GM13977 (cell line): ENCODE measurements around the gene AGBL1.

Experiments used
- DNase-seq: peaks from one replicate; pipeline ENCODE4 v3.0.0; 2012; ENCODE audit warnings: low spot score
- in situ Hi-C: fragments of 300-500 bp; cut with MboI; formaldehyde crosslinking; loops from one replicate; pipeline ENCODE4 v1.12.0; 2022; ENCODE audit warnings: low sequenced_read_pairs, low pct_unique_long_range_greater_than_20kb, mixed read lengths, inconsistent platforms; ENCODE audit not compliant: unreplicated experiment
- TF ChIP-seq, protein P1 (sequence below): IDR thresholded peaks from 2 replicates; pipeline ENCODE4 v1.5.1; 2012; ENCODE audit warnings: mild to moderate bottlenecking, control low read depth; ENCODE audit not compliant: insufficient read depth; ENCODE audit errors: extremely low read depth, missing control alignments

Gene AGBL1

DNA sequence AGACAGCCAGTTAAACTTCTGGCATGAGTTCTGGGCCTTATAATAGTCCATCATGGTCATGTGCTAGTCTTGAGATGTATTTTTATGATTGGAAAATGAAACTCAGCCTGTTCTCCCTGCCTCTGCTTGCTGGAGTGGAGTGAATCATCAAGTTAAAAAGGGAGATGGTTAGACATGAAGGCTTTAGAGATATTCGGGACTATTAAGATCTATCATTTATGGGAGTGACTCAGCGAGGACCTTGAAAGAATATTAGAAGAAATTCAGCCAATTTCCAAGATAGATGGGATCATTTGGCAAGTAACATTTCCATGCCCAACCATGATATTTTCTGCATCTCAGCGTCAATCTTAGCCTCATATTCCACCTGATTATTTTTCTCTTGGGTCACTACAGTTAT is 79.8 kb downstream of the AGBL1 start:
- no peak for DNase-seq
- TF ChIP-seq, protein P1, sequence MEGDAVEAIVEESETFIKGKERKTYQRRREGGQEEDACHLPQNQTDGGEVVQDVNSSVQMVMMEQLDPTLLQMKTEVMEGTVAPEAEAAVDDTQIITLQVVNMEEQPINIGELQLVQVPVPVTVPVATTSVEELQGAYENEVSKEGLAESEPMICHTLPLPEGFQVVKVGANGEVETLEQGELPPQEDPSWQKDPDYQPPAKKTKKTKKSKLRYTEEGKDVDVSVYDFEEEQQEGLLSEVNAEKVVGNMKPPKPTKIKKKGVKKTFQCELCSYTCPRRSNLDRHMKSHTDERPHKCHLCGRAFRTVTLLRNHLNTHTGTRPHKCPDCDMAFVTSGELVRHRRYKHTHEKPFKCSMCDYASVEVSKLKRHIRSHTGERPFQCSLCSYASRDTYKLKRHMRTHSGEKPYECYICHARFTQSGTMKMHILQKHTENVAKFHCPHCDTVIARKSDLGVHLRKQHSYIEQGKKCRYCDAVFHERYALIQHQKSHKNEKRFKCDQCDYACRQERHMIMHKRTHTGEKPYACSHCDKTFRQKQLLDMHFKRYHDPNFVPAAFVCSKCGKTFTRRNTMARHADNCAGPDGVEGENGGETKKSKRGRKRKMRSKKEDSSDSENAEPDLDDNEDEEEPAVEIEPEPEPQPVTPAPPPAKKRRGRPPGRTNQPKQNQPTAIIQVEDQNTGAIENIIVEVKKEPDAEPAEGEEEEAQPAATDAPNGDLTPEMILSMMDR = no peak
- in situ Hi-C loops = no loop called here

DNA sequence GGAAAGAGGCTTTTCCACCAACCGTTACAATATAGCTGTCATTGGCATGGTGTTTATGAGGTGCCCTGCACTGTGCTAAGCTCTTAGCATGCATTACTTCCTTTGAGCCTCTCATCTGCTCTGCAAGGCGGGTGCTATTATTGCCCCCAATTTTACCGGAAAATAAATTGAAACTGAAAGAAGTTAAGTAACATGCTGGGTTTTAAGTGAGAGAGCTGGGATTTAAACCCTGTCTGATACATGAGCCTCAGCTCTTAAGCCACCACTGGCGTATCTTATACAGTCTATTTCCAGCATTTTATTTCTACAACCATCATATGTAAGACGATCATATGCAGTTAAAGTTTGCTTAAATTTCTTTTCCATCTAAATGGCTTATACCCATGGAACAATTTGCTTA is 81.6 kb downstream of the AGBL1 start:
- in situ Hi-C loops = no loop called here
- TF ChIP-seq, protein P1 = no peak
- DNase-seq = no peak

DNA sequence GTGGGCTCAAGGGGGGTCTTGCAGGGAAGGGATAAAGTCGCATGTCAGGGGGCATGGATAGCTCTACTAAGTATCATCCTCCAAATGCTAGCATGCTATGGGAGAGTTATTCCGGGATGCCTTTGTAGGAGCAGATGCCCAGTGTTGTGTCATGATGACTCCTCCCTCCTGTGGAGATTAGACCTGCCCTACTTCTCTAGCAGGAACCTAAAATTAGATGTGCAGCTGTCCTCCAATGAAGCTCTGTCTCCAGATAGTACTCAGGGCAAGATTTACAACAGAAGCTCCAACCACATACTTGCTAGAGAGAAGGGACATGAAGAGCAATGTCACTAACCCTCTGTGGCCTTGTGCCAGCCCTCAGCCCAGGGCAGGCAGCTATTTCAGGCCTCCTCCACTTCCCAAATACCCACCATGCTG is 82.5 kb downstream of the AGBL1 start:
- in situ Hi-C loops = no loop called here
- TF ChIP-seq, protein P1 = no peak
- no peak for DNase-seq

DNA sequence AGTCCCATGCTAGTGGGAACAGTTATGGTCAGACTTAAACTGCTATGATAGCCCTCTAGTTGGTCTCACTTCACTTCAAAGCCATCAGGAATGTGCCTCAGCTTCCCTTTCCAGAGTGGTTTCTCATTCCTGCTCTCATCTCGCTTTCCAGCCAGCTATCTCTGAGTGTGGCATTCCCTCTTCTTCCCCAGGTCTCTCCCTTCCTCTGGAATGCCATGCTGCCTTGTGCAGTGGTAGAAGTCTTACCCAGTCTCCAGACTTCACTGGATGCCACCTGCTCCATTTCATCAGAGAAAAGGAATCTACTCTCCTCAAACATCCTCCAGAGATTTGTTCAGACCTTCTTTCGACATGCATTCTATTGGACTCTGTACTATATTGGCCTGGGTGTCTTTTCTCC is 83.0 kb downstream of the AGBL1 start:
- TF ChIP-seq, protein P1 = no peak
- in situ Hi-C loops = no loop called here
- no peak for DNase-seq

DNA sequence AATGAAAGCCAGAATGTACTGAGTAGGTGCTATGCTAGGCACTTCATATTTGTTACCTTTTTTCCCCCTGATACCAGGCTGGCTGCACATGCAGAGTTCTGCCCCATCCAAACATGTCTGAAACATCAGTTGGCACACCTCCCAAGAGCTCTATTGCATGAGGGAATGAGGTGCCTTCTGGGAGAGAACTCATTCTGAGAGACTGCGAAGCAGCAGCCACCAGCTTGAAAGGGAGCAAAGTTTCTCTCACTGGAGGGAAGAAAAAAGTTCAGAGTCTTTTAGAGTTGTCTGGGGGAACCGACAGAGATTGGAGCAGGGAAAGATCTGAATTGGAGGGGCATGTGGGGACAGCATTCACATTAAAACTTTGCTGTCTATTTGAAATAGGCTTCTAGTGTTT is 84.1 kb downstream of the AGBL1 start:
- in situ Hi-C loops = no loop called here
- no peak for DNase-seq
- TF ChIP-seq, protein P1 = no peak

DNA sequence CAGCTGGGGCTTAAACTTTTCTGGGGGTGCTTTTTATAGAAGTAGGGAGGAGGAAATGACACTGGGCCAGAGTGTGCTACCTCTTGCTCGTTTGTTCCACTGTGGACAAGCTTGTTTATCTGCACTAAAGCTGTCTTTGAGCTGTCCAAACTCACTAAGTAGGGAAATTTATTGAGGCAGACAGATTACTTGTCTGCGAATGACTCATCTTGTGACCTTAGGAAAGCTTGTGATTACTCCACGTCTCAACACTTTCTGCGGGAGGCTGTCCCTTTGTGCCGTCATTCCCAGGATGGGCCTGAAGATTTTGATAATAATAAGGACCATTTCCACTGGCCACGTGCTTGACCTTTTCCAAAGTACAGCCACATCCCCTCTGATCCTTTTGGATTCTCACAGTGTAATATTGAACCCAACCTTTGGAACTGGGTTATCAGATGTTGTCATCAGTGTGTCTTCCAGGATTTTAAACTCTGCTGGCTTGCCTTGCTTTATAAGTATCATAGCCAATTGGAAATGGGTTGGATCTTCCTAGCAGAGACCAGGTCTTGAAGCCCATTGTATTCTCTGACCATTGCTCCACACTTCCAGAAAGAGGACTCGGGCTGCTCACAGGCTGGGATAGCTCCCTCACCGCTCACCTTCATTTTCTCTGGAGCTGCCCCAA is 84.7 kb downstream of the AGBL1 start:
- TF ChIP-seq, protein P1 = no peak
- in situ Hi-C loops = no loop called here
- DNase-seq = no peak
